SK-N-SH (cell line): Measurements from ENCODE around the gene CCDC60. TPM values are rescaled to one million over a fixed set of nuclear protein-coding genes. Genes with fewer than 3 reads are reported as not detected.

Source experiments
- CTCF ChIA-PET: fragments of 300-600, 350-600 bp; formaldehyde crosslinking; extraction: SDS; loops from one replicate; lab custom pipeline; 2021; lab: Yijun Ruan, JAX
- POLR2A ChIA-PET: fragments of 350-600 bp; sonication (Branson Sonifier 250); formaldehyde crosslinking; extraction: SDS; loops from one replicate; lab custom pipeline; 2020; ENCODE audit warnings: antibody characterized with exemption, inconsistent platforms; lab: Yijun Ruan, JAX
- DNase-seq: peaks from one replicate; pipeline ENCODE4 v3.0.0; 2012
- H2AFZ ChIP-seq: fragments of 200-600 bp; sonication (generic); 2 replicates; pipeline ENCODE4 v1.8.1; 2016; ENCODE audit warnings: antibody characterized with exemption, mild to moderate bottlenecking, low read depth
- H3F3A ChIP-seq: fragments of 200-600 bp; sonication (generic); replicated peaks from 2 replicates; pipeline ENCODE3; 2016; ENCODE audit warnings: antibody characterized with exemption, mild to moderate bottlenecking; ENCODE audit not compliant: insufficient read depth
- H3K27ac ChIP-seq, 2 experiments: fragments of 200-500 bp in 1 of 2; fragments of 200-600 bp in 1 of 2; sonication (Bioruptor generic) in 1 of 2; sonication (generic), shearing (Covaris generic) in 1 of 2; 2 replicates each; pipeline versions ENCODE4 v1.5.1 to v1.6.1; 2014 to 2016; ENCODE audit warnings: low read depth in 2 of 2, inconsistent platforms in 1 of 2, low read length in 1 of 2, mild to moderate bottlenecking in 1 of 2, mixed read lengths in 1 of 2
- H3K27me3 ChIP-seq: fragments of 200-600 bp; sonication (generic), shearing (Covaris generic); 2 replicates; pipeline ENCODE4 v1.6.1; 2016; ENCODE audit warnings: mixed run types; ENCODE audit not compliant: insufficient read depth
- H3K36me3 ChIP-seq, 2 experiments: fragments of 200-500 bp in 1 of 2; fragments of 200-600 bp in 1 of 2; sonication (Bioruptor generic) in 1 of 2; sonication (generic) in 1 of 2; replicated peaks in 1 of 2; 2 replicates each; pipeline versions ENCODE3 to v1.5.1; 2014 to 2016; ENCODE audit warnings: low read length in 1 of 2, mild to moderate bottlenecking in 1 of 2; ENCODE audit not compliant: insufficient read depth in 2 of 2, control insufficient read depth in 1 of 2
- H3K4me1 ChIP-seq, 2 experiments: fragments of 200-500 bp in 1 of 2; fragments of 200-600 bp in 1 of 2; sonication (Bioruptor generic) in 1 of 2; sonication (generic), shearing (Covaris generic) in 1 of 2; 2 replicates each; pipeline versions ENCODE4 v1.5.1 to v1.6.1; 2014 to 2016; ENCODE audit warnings: low read depth in 1 of 2, low read length in 1 of 2, mixed run types in 1 of 2; ENCODE audit not compliant: insufficient read depth in 2 of 2, control insufficient read depth in 1 of 2
- H3K4me2 ChIP-seq: fragments of 200-600 bp; sonication (generic), shearing (Covaris generic); 2 replicates; pipeline ENCODE4 v1.6.1; 2017; ENCODE audit warnings: mixed run types
- H3K4me3 ChIP-seq, 2 experiments: fragments of 200-500 bp in 1 of 2; fragments of 200-600 bp in 1 of 2; sonication (Bioruptor generic) in 1 of 2; sonication (generic), shearing (Covaris generic) in 1 of 2; 2 replicates each; pipeline versions ENCODE4 v1.5.1 to v1.8.1; 2014 to 2016; ENCODE audit warnings: low read depth in 2 of 2, inconsistent platforms in 1 of 2, low read length in 1 of 2, mild to moderate bottlenecking in 1 of 2, mixed read lengths in 1 of 2, moderate library complexity in 1 of 2
- H3K79me2 ChIP-seq: fragments of 200-600 bp; sonication (generic); 2 replicates; pipeline ENCODE4 v1.8.1; 2017; ENCODE audit warnings: mild to moderate bottlenecking; ENCODE audit not compliant: insufficient read depth
- H3K9ac ChIP-seq: fragments of 200-600 bp; sonication (generic); 2 replicates; pipeline ENCODE4 v1.6.1; 2017; ENCODE audit warnings: mixed run types
- H3K9me2 ChIP-seq: fragments of 200-600 bp; sonication (generic); 2 replicates; pipeline ENCODE4 v1.6.1; 2017; ENCODE audit warnings: mixed run types
- H3K9me3 ChIP-seq: fragments of 200-600 bp; sonication (generic); 2 replicates; pipeline ENCODE4 v1.6.1; 2017; ENCODE audit warnings: mixed run types, mild to moderate bottlenecking, moderate library complexity
- H4K20me1 ChIP-seq: fragments of 200-600 bp; sonication (generic); 2 replicates; pipeline ENCODE4 v1.6.1; 2017; ENCODE audit warnings: mild to moderate bottlenecking, mixed run types; ENCODE audit not compliant: insufficient read depth
- CHD2 ChIP-seq: fragments of 150-350 bp; IDR thresholded peaks from 2 replicates; pipeline ENCODE4 v1.6.1; 2018; ENCODE audit warnings: low read length; ENCODE audit not compliant: partially characterized antibody
- ELF1 ChIP-seq: IDR thresholded peaks from 2 replicates; pipeline ENCODE4 v1.4.0; 2012
- EP300 ChIP-seq, 2 experiments: IDR thresholded peaks; 2 replicates each; pipeline versions ENCODE4 v1.4.0 to v1.6.1; 2012; ENCODE audit warnings: borderline replicate concordance in 1 of 2, low read depth in 1 of 2, low read length in 1 of 2
- EZH2phosphoT487 ChIP-seq: fragments of 200-600 bp; sonication (generic); IDR thresholded peaks from 2 replicates; pipeline ENCODE4 v1.6.1; 2017; ENCODE audit warnings: low read depth, mixed run types, mild to moderate bottlenecking, antibody characterized with exemption, moderate library complexity, borderline replicate concordance
- FOSL2 ChIP-seq: IDR thresholded peaks from 2 replicates; pipeline ENCODE4 v1.4.0; 2012; ENCODE audit warnings: low read depth, mild to moderate bottlenecking, moderate library complexity, borderline replicate concordance
- FOXJ3 ChIP-seq: sonication (generic); formaldehyde crosslinking; IDR thresholded peaks from 2 replicates; pipeline ENCODE4 v1.5.1; 2020; ENCODE audit warnings: mild to moderate bottlenecking, missing genetic modification reagents
- GATA2 ChIP-seq: sonication (generic); formaldehyde crosslinking; IDR thresholded peaks from 2 replicates; pipeline ENCODE4 v1.5.0; 2020; ENCODE audit warnings: mild to moderate bottlenecking, missing genetic modification reagents
- IRF3 ChIP-seq: fragments of 150-350 bp; IDR thresholded peaks from 2 replicates; pipeline ENCODE4 v1.6.1; 2016; ENCODE audit warnings: mild to moderate bottlenecking, low read depth, low read length
- JUND ChIP-seq: IDR thresholded peaks from 2 replicates; pipeline ENCODE4 v1.4.0; 2012
- MAX ChIP-seq: IDR thresholded peaks from 2 replicates; pipeline ENCODE4 v1.4.0; 2012; ENCODE audit warnings: low read depth
- MEF2A ChIP-seq: IDR thresholded peaks from 2 replicates; pipeline ENCODE4 v1.4.0; 2012; ENCODE audit warnings: low read depth, borderline replicate concordance
- PBX3 ChIP-seq: IDR thresholded peaks from 2 replicates; pipeline ENCODE4; 2012
- RFX5 ChIP-seq: IDR thresholded peaks from 2 replicates; pipeline ENCODE4 v1.6.1; 2012; ENCODE audit warnings: mild to moderate bottlenecking, improper control_type of control experiment, low read length
- SIN3A ChIP-seq: IDR thresholded peaks from 2 replicates; pipeline ENCODE4 v1.6.1; 2012; ENCODE audit warnings: low read depth, mild to moderate bottlenecking, low read length, moderate library complexity, borderline replicate concordance
- SMC3 ChIP-seq: IDR thresholded peaks from 2 replicates; pipeline ENCODE4 v1.6.1; 2012; ENCODE audit warnings: low read depth, low read length, improper control_type of control experiment
- TCF12 ChIP-seq: IDR thresholded peaks from 2 replicates; pipeline ENCODE4 v1.4.0; 2012
- TEAD4 ChIP-seq: IDR thresholded peaks from 2 replicates; pipeline ENCODE4 v1.4.0; 2012; ENCODE audit warnings: mild to moderate bottlenecking, borderline replicate concordance; ENCODE audit not compliant: insufficient read depth
- USF2 ChIP-seq: fragments of 150-350 bp; IDR thresholded peaks from 2 replicates; pipeline ENCODE4 v1.6.1; 2017; ENCODE audit warnings: antibody characterized with exemption, low read length, low read depth, borderline replicate concordance
- YY1 ChIP-seq: IDR thresholded peaks from 2 replicates; pipeline ENCODE4 v1.4.0; 2012; ENCODE audit warnings: low read depth, mild to moderate bottlenecking
- WGBS: methylation state at CpG from one replicate; pipeline ENCODE4 v1.1.6; 2017; ENCODE audit warnings: low lambda C conversion rate; 5-methylcytosine and 5-hydroxymethylcytosine counted together
- polyA plus RNA-seq, 3 experiments: library from polyadenylated mRNA; depleted of rRNA; stranded (reverse); fragments of >200 nt; gene quantifications; 2 replicates each; pipeline ENCODE4 v1.2.3, GENCODE V29; 2012

The CCDC60 gene
- polyA plus RNA-seq, 1 of the 3 experiments (the other 2 are of a cell fraction), result not detected

GRCh38 chr12:119312904-119313303 is 21.6 kb upstream of the CCDC60 start:
- no peak for TF ChIP-seq EZH2phosphoT487
- no peak for TF ChIP-seq USF2
- TF ChIP-seq ELF1, result no peak
- no peak for TF ChIP-seq SMC3
- TF ChIP-seq RFX5, result no peak
- TF ChIP-seq TEAD4, result no peak
- no peak for TF ChIP-seq SIN3A
- TF ChIP-seq CHD2, result no peak
- TF ChIP-seq FOXJ3, result no peak
- no peak for TF ChIP-seq IRF3
- TF ChIP-seq JUND, result no peak
- no peak for TF ChIP-seq MAX
- no peak for TF ChIP-seq FOSL2
- TF ChIP-seq MEF2A, result no peak
- no peak for TF ChIP-seq GATA2 (CRISPR knock-in tag)
- no peak for TF ChIP-seq EP300 (IDR thresholded peaks at IDR 0.05; ENCODE audit: borderline replicate concordance in 1 of 2, low read depth in 1 of 2, low read length in 1 of 2)
- TF ChIP-seq TCF12, result no peak
- no peak for TF ChIP-seq PBX3
- TF ChIP-seq YY1, result no peak
- ChIA-PET POLR2A (no interaction called here), CTCF (interaction anchor here (1.0 kb wide), 1 partner anchor 18 kb away, joined by 3 read pairs; no protein-coding TSS in a partner anchor)
- H3K9me2 ChIP-seq, result no peaks in the 10 kb centered on the region
- H3K27me3 ChIP-seq, result no peaks in the 10 kb centered on the region
- H3K4me1 ChIP-seq, result no peaks in the 10 kb centered on the region; a peak in 1 of 4 replicates
- 3% methylated on average over 1 of the region's 1 CpG for whole genome bisulfite sequencing
- DNase-seq, result no peak
- no peak overlapping the region for H3K27ac ChIP-seq
- no peak overlapping the region for H3K4me2 ChIP-seq
- no peaks in the 10 kb centered on the region for H3K36me3 ChIP-seq
- no peak overlapping the region for H3K9ac ChIP-seq
- no peaks in the 10 kb centered on the region for H3F3A ChIP-seq
- H4K20me1 ChIP-seq, result no peaks in the 10 kb centered on the region
- no peak overlapping the region for H2AFZ ChIP-seq
- no peaks in the 10 kb centered on the region for H3K79me2 ChIP-seq
- no peak overlapping the region for H3K4me3 ChIP-seq
- no peaks in the 10 kb centered on the region for H3K9me3 ChIP-seq
